ENCODE data around the gene EIF2S3. TPM values are rescaled to one million over a fixed set of nuclear protein-coding genes. Genes with fewer than 3 reads are reported as not detected.
"Not testable (repeated sequence)": the region's sequence is repeated elsewhere in the genome, so short reads cannot be mapped to it uniquely, and the experiment has no call there.

Gene EIF2S3
- total and polyA plus RNA-seq, 2 experiments from 2014 or later, result 70.4 to 347 TPM

- H3K4me3 ChIP-seq, result no peak overlapping the region
- no peaks in the 10 kb centered on the region for H3K36me3 ChIP-seq (replicated peaks; ENCODE audit: insufficient read depth, low read depth)
- H3K27me3 ChIP-seq, result no peaks in the 10 kb centered on the region
- H4K20me1 ChIP-seq (ENCODE audit: insufficient read depth, poor library complexity, severe bottlenecking), result no peaks in the 10 kb centered on the region
- H3K79me2 ChIP-seq, result no peaks in the 10 kb centered on the region
- TF ChIP-seq CTCF (IDR thresholded peaks at IDR 0.05; ENCODE audit: poor library complexity) (no peak), EZH2phosphoT487 (IDR thresholded peaks at IDR 0.05; ENCODE audit: low read depth, severe bottlenecking, unreplicated experiment) (no peak), EZH2 (IDR thresholded peaks at IDR 0.05; ENCODE audit: borderline replicate concordance) (no peak)
- H2AFZ ChIP-seq, result no peak overlapping the region
- WGBS (ENCODE audit: low lambda C conversion rate, missing lambda C conversion rate), result 81% methylated on average over 5 of the region's 5 CpGs
- H3K9me2 ChIP-seq (replicated peaks; ENCODE audit: insufficient read depth), result no peaks in the 10 kb centered on the region
- H3K4me2 ChIP-seq, result no peak overlapping the region
- peaks cover 5% of the 10 kb centered on the region for H3K4me1 ChIP-seq (ENCODE audit: insufficient read depth)
- H3K27ac ChIP-seq, result no peak overlapping the region
- DNase-seq (ENCODE audit: low spot score), result no peak
- no peaks in the 10 kb centered on the region for H3K9me3 ChIP-seq (ENCODE audit: low read depth)
Observed at GRCh38 chrX:24079411-24079810, 24.7 kb downstream of the EIF2S3 start.

- not testable (repeated sequence) for H3K4me3 ChIP-seq; DNase-seq (ENCODE audit: low spot score); H3K9me2 ChIP-seq (replicated peaks; ENCODE audit: insufficient read depth); H3K4me2 ChIP-seq; H3K79me2 ChIP-seq; H3K9me3 ChIP-seq (ENCODE audit: low read depth); H3K27ac ChIP-seq; H4K20me1 ChIP-seq (ENCODE audit: insufficient read depth, poor library complexity, severe bottlenecking); H3K27me3 ChIP-seq; H3K4me1 ChIP-seq (ENCODE audit: insufficient read depth); H3K36me3 ChIP-seq (replicated peaks; ENCODE audit: insufficient read depth, low read depth); H2AFZ ChIP-seq
- 79% methylated on average over 8 of the region's 8 CpGs for WGBS (ENCODE audit: low lambda C conversion rate, missing lambda C conversion rate)
Observed at GRCh38 chrX:24080245-24080644, 25.5 kb downstream of the EIF2S3 start.

GRCh38 chrX:24080704-24081103, 25.9 kb downstream of the EIF2S3 start:
- no peak for DNase-seq (ENCODE audit: low spot score)
- Histone ChIP-seq H3K36me3 (replicated peaks; ENCODE audit: insufficient read depth, low read depth) (no peaks in the 10 kb centered on the region), H2AFZ (no peak overlapping the region), H3K79me2 (no peaks in the 10 kb centered on the region), H3K9me2 (replicated peaks; ENCODE audit: insufficient read depth) (no peaks in the 10 kb centered on the region), H3K27me3 (no peaks in the 10 kb centered on the region), H4K20me1 (ENCODE audit: insufficient read depth, poor library complexity, severe bottlenecking) (no peaks in the 10 kb centered on the region), H3K4me2 (no peak overlapping the region), H3K4me3 (no peak overlapping the region), H3K4me1 (ENCODE audit: insufficient read depth) (peaks cover 5% of the 10 kb centered on the region), H3K9me3 (ENCODE audit: low read depth) (no peaks in the 10 kb centered on the region), H3K27ac (no peak overlapping the region)
- TF ChIP-seq EZH2 (IDR thresholded peaks at IDR 0.05; ENCODE audit: borderline replicate concordance) (no peak), EZH2phosphoT487 (IDR thresholded peaks at IDR 0.05; ENCODE audit: low read depth, severe bottlenecking, unreplicated experiment) (no peak), CTCF (IDR thresholded peaks at IDR 0.05; ENCODE audit: poor library complexity) (no peak)
- WGBS (ENCODE audit: low lambda C conversion rate, missing lambda C conversion rate), result 91% methylated on average over 3 of the region's 3 CpGs

- Histone ChIP-seq H3K4me1 (ENCODE audit: insufficient read depth) (peaks cover 5% of the 10 kb centered on the region), H3K27me3 (no peaks in the 10 kb centered on the region), H3K4me2 (peak overlapping the region; percentile 61), H2AFZ (no peak overlapping the region), H3K36me3 (replicated peaks; ENCODE audit: insufficient read depth, low read depth) (no peaks in the 10 kb centered on the region), H3K4me3 (no peak overlapping the region), H3K27ac (no peak overlapping the region), H3K9me2 (replicated peaks; ENCODE audit: insufficient read depth) (no peaks in the 10 kb centered on the region), H4K20me1 (ENCODE audit: insufficient read depth, poor library complexity, severe bottlenecking) (no peaks in the 10 kb centered on the region), H3K9me3 (ENCODE audit: low read depth) (no peaks in the 10 kb centered on the region), H3K79me2 (no peaks in the 10 kb centered on the region)
- peak; percentile 75 for DNase-seq (ENCODE audit: low spot score)
- TF ChIP-seq EZH2 (IDR thresholded peaks at IDR 0.05; ENCODE audit: borderline replicate concordance) (no peak), CTCF (IDR thresholded peaks at IDR 0.05; ENCODE audit: poor library complexity) (peak; percentile 58)
- 21% methylated on average over 14 of the region's 14 CpGs for WGBS (ENCODE audit: low lambda C conversion rate, missing lambda C conversion rate)
Observed at GRCh38 chrX:24081661-24082154, 27.0 kb downstream of the EIF2S3 start.
